OCI-LY1 (cell line): ENCODE measurements around the gene C16orf95.

Experiments used
- CTCF ChIP-seq: fragments of 200-600 bp; sonication (generic), shearing (Covaris generic); IDR thresholded peaks from 2 replicates; pipeline ENCODE4 v1.5.1; 2017; ENCODE audit warnings: mild to moderate bottlenecking, antibody characterized with exemption, low read length, moderate library complexity, mixed read lengths
- EZH2 ChIP-seq: fragments of 200-600 bp; sonication (generic), shearing (Covaris generic); IDR thresholded peaks from 2 replicates; pipeline ENCODE4 v1.8.0; 2017; ENCODE audit warnings: borderline replicate concordance, mixed run types, mild to moderate bottlenecking, antibody characterized with exemption, low read length, moderate library complexity, mixed read lengths

GRCh38 chr16:87330646-87331045 lies 13.5 kb upstream of the C16orf95 start:
- no peak for TF ChIP-seq CTCF
- no peak for TF ChIP-seq EZH2
